Fibroblast of the conjunctiva (primary cell): ENCODE data around the gene PLA2G7.

Experiments
- DNase-seq: peaks from one replicate; pipeline ENCODE4 v3.0.0-alpha.2; 2010; ENCODE audit warnings: low read depth

PLA2G7 gene

GRCh38 chr6:46688117-46688965, 46.8 kb downstream of the PLA2G7 start:
- no peak for DNase-seq

- DNase-seq: no peak
Observed at GRCh38 chr6:46687619-46688097, 47.5 kb downstream of the PLA2G7 start, which contains the start of gene TDRD6. Gene TDRD6 (plus strand): TSS chr6:46687885. CDS start chr6:46688129, 244 bp downstream.

- DNase-seq: no peak
Observed at GRCh38 chr6:46684771-46685170, 50.4 kb downstream of the PLA2G7 start.

GRCh38 chr6:46677314-46677654, 57.9 kb downstream of the PLA2G7 start:
- no peak for DNase-seq

GRCh38 chr6:46676604-46677313, 58.4 kb downstream of the PLA2G7 start:
- no peak for DNase-seq

GRCh38 chr6:46674410-46674809, 60.8 kb downstream of the PLA2G7 start:
- no peak for DNase-seq

- no peak for DNase-seq
Observed at GRCh38 chr6:46667377-46667776, 67.8 kb downstream of the PLA2G7 start.

- DNase-seq: no peak
Observed at GRCh38 chr6:46661483-46661882, 73.7 kb downstream of the PLA2G7 start.

- no peak for DNase-seq
Observed at GRCh38 chr6:46657642-46658041, 77.5 kb downstream of the PLA2G7 start.

GRCh38 chr6:46655803-46656202, 79.4 kb downstream of the PLA2G7 start:
- no peak for DNase-seq
